CD14-positive monocyte (primary cell): ENCODE measurements around the gene SH3BP5L. TPM values are rescaled to one million over a fixed set of nuclear protein-coding genes. Genes with fewer than 3 reads are reported as not detected.
A peak's percentile ranks its signal among the peaks of the same experiment; 100 is the strongest.

ENCODE experiments used
- DNase-seq, 3 donors: peaks; one replicate each; pipeline ENCODE4 v3.0.0-alpha.2; 2011 to 2022
- H2AFZ ChIP-seq: 2 replicates; pipeline ENCODE4 v1.6.0; 2012; ENCODE audit warnings: mild to moderate bottlenecking, low read depth, low read length, inconsistent platforms; ENCODE audit not compliant: insufficient read depth, poor library complexity, severe bottlenecking
- H3K27ac ChIP-seq, 2 donors: 1 replicate in 1 of 2; 2 replicates in 1 of 2; pipeline ENCODE4 v1.5.1; 2012 to 2013; ENCODE audit warnings: low read length in 2 of 2, control low read depth in 1 of 2, inconsistent platforms in 1 of 2, low read depth in 1 of 2, mild to moderate bottlenecking in 1 of 2
- H3K27me3 ChIP-seq, 2 donors: one replicate each; pipeline versions ENCODE4 v1.6.0 to v1.6.1; 2011 to 2013; ENCODE audit warnings: low read length in 2 of 2; ENCODE audit not compliant: control insufficient read depth in 2 of 2, insufficient read depth in 2 of 2
- H3K36me3 ChIP-seq, 2 donors: replicated peaks in 1 of 2; 1 replicate in 1 of 2; 2 replicates in 1 of 2; pipeline versions ENCODE4 v1.5.1 to v1.6.1; 2012 to 2013; ENCODE audit warnings: low read length in 2 of 2, control low read depth in 1 of 2, inconsistent platforms in 1 of 2, mild to moderate bottlenecking in 1 of 2; ENCODE audit not compliant: insufficient read depth in 2 of 2, control insufficient read depth in 1 of 2
- H3K4me1 ChIP-seq, 2 donors: 1 replicate in 1 of 2; 2 replicates in 1 of 2; pipeline versions ENCODE4 v1.5.1 to v1.6.1; 2012 to 2013; ENCODE audit warnings: low read length in 2 of 2, control low read depth in 1 of 2, inconsistent platforms in 1 of 2, mild to moderate bottlenecking in 1 of 2, moderate library complexity in 1 of 2; ENCODE audit not compliant: insufficient read depth in 2 of 2, control insufficient read depth in 1 of 2
- H3K4me2 ChIP-seq: replicated peaks from 2 replicates; pipeline ENCODE3; 2012; ENCODE audit warnings: low read length, moderate library complexity, mild to moderate bottlenecking; ENCODE audit not compliant: poor library complexity, severe bottlenecking; ENCODE audit errors: extremely low read depth
- H3K4me3 ChIP-seq, 3 experiments: fragments of 200-600 bp in 1 of 3; sonication (generic) in 1 of 3; replicated peaks in 1 of 3; 1 replicate in 2 of 3; 2 replicates in 1 of 3; pipeline ENCODE4 v1.5.1; 2011 to 2013; ENCODE audit warnings: low read length in 3 of 3, mild to moderate bottlenecking in 3 of 3, control low read depth in 2 of 3, low read depth in 2 of 3, inconsistent platforms in 1 of 3, moderate library complexity in 1 of 3
- H3K79me2 ChIP-seq: 2 replicates; pipeline ENCODE4 v1.6.0; 2012; ENCODE audit warnings: mild to moderate bottlenecking, control low read depth, inconsistent platforms, low read length, moderate library complexity; ENCODE audit not compliant: insufficient read depth
- H3K9ac ChIP-seq: 2 replicates; pipeline ENCODE4 v1.6.0; 2017; ENCODE audit warnings: low read length, mild to moderate bottlenecking; ENCODE audit not compliant: insufficient read depth, poor library complexity, severe bottlenecking
- H3K9me3 ChIP-seq, 2 donors: replicated peaks in 1 of 2; 1 replicate in 1 of 2; 2 replicates in 1 of 2; pipeline versions ENCODE4 v1.5.1 to v1.6.1; 2012 to 2013; ENCODE audit warnings: low read length in 2 of 2, control low read depth in 1 of 2; ENCODE audit not compliant: control insufficient read depth in 1 of 2, insufficient read depth in 1 of 2
- H4K20me1 ChIP-seq: 2 replicates; pipeline ENCODE4 v1.6.0; 2012; ENCODE audit warnings: mild to moderate bottlenecking, low read length, control low read depth, moderate library complexity; ENCODE audit not compliant: insufficient read depth
- H3K27ac Mint-ChIP-seq, 7 donors: one replicate each; pipeline ENCODE4 v1.8.0; 2020; ENCODE audit warnings: mild to moderate bottlenecking in 7 of 7, mixed read lengths in 7 of 7, moderate library complexity in 6 of 7, inconsistent platforms in 2 of 7
- H3K27me3 Mint-ChIP-seq, 3 donors: one replicate each; pipeline ENCODE4 v1.8.0; 2021 to 2022; ENCODE audit warnings: low read depth in 3 of 3, mild to moderate bottlenecking in 3 of 3, mixed read lengths in 3 of 3, moderate library complexity in 3 of 3, inconsistent platforms in 1 of 3
- H3K36me3 Mint-ChIP-seq, 2 donors: one replicate each; pipeline ENCODE4 v1.8.0; 2020; ENCODE audit warnings: mixed read lengths in 2 of 2, inconsistent platforms in 1 of 2, mild to moderate bottlenecking in 1 of 2
- H3K4me1 Mint-ChIP-seq: one replicate; pipeline ENCODE4 v1.8.0; 2020; ENCODE audit warnings: mild to moderate bottlenecking, mixed read lengths
- H3K4me3 Mint-ChIP-seq, 2 donors: one replicate each; pipeline ENCODE4 v1.8.0; 2020; ENCODE audit warnings: mild to moderate bottlenecking in 2 of 2, mixed read lengths in 2 of 2, moderate library complexity in 1 of 2
- H3K9me3 Mint-ChIP-seq, 7 donors: one replicate each; pipeline ENCODE4 v1.8.0; 2020 to 2022; ENCODE audit warnings: mixed read lengths in 7 of 7, mild to moderate bottlenecking in 6 of 7, moderate library complexity in 6 of 7, inconsistent platforms in 2 of 7
- WGBS: methylation state at CpG from one replicate; pipeline ENCODE4 v1.1.5; 2013; ENCODE audit warnings: missing lambda C conversion rate; ENCODE audit not compliant: insufficient coverage; 5-methylcytosine and 5-hydroxymethylcytosine counted together
- intact Hi-C, 2 donors: fragments of 100-400 bp; cut with micrococcal nuclease; formaldehyde crosslinking; loops; one replicate each; pipeline versions ENCODE4 v1.15.0 to v1.15.1; 2023
- polyA plus RNA-seq, 3 donors: library from polyadenylated mRNA; depleted of rRNA in 1 of 3; unstranded in 2 of 3; stranded (reverse) in 1 of 3; fragments of 300-500 nt in 2 of 3; fragments of >200 nt in 1 of 3; fragmentation: Illumina TruSeq in 2 of 3; gene quantifications; 1 replicate in 2 of 3; 2 replicates in 1 of 3; pipeline ENCODE4 v1.2.3, GENCODE V29; 2012 to 2021
- TF ChIP-seq, protein P1 (sequence below): fragments of 200-600 bp; IDR thresholded peaks from one replicate; pipeline ENCODE4 v1.8.0; 2022; ENCODE audit warnings: antibody characterized with exemption, mild to moderate bottlenecking

SH3BP5L gene
- polyA plus RNA-seq, 3 donors, result 4.0 to 15.7 (median 4.3) TPM

GRCh38 chr1:248828845-248829244, 3.1 kb upstream of the SH3BP5L start:
- no CpG with 5 or more reads among the region's 3 CpGs for WGBS
- no peak overlapping the region for H3K9ac ChIP-seq
- H3K4me3 ChIP-seq, result no peak overlapping the region
- H3K27me3 Mint-ChIP-seq, result no peaks in the 10 kb centered on the region
- H3K36me3 ChIP-seq, result peaks cover 0 to 8% of the 10 kb centered on the region in 2 donors
- H3K36me3 Mint-ChIP-seq, result peaks cover 9 to 10% of the 10 kb centered on the region in 2 donors
- no peak overlapping the region for H2AFZ ChIP-seq
- intact Hi-C loops, result loop anchor here in 1 of 2 donors (1.0 kb wide), 1 partner anchor 7 kb away; no protein-coding TSS in a partner anchor
- peak overlapping the region; percentile 13 for H3K4me2 ChIP-seq
- peak overlapping the region; percentile 91 to 94 (median 93) for H3K27ac Mint-ChIP-seq
- peaks cover 0 to 1% (median 0%) of the 10 kb centered on the region in 7 donors for H3K9me3 Mint-ChIP-seq
- H4K20me1 ChIP-seq, result no peaks in the 10 kb centered on the region
- peaks cover 19% of the 10 kb centered on the region for H3K79me2 ChIP-seq
- H3K4me1 Mint-ChIP-seq, result peaks cover 42% of the 10 kb centered on the region
- peaks cover 42 to 54% of the 10 kb centered on the region in 2 donors for H3K4me1 ChIP-seq
- no peaks in the 10 kb centered on the region for H3K9me3 ChIP-seq
- TF ChIP-seq, protein P1, sequence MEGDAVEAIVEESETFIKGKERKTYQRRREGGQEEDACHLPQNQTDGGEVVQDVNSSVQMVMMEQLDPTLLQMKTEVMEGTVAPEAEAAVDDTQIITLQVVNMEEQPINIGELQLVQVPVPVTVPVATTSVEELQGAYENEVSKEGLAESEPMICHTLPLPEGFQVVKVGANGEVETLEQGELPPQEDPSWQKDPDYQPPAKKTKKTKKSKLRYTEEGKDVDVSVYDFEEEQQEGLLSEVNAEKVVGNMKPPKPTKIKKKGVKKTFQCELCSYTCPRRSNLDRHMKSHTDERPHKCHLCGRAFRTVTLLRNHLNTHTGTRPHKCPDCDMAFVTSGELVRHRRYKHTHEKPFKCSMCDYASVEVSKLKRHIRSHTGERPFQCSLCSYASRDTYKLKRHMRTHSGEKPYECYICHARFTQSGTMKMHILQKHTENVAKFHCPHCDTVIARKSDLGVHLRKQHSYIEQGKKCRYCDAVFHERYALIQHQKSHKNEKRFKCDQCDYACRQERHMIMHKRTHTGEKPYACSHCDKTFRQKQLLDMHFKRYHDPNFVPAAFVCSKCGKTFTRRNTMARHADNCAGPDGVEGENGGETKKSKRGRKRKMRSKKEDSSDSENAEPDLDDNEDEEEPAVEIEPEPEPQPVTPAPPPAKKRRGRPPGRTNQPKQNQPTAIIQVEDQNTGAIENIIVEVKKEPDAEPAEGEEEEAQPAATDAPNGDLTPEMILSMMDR, result no peak
- H3K27me3 ChIP-seq, result no peaks in the 10 kb centered on the region
- DNase-seq, result peak; percentile 76 to 93 (median 91)
- H3K27ac ChIP-seq, result peak overlapping the region; percentile 46 to 58
- H3K4me3 Mint-ChIP-seq, result no peak overlapping the region

- peak overlapping the region; percentile 90 to 99 for H3K27ac ChIP-seq
- peaks cover 52% of the 10 kb centered on the region for H3K79me2 ChIP-seq
- peak overlapping the region; percentile 66 to 82 (median 72) for H3K4me3 ChIP-seq
- peaks cover 6% of the 10 kb centered on the region for H4K20me1 ChIP-seq
- peak overlapping the region; percentile 90 to 100 for H3K4me3 Mint-ChIP-seq
- H3K27me3 Mint-ChIP-seq, result no peaks in the 10 kb centered on the region
- H3K9me3 ChIP-seq, result no peaks in the 10 kb centered on the region
- peak overlapping the region; percentile 96 to 100 (median 99) for H3K27ac Mint-ChIP-seq
- peak overlapping the region; percentile 87 for H2AFZ ChIP-seq
- H3K4me1 Mint-ChIP-seq, result peaks cover 76% of the 10 kb centered on the region
- under 1% methylated on average over 18 of the region's 18 CpGs for whole genome bisulfite sequencing
- peaks cover 30 to 35% of the 10 kb centered on the region in 2 donors for H3K36me3 Mint-ChIP-seq
- peak overlapping the region; percentile 92 for H3K9ac ChIP-seq
- peaks cover 71 to 84% of the 10 kb centered on the region in 2 donors for H3K4me1 ChIP-seq
- peaks cover 0 to 1% (median 0%) of the 10 kb centered on the region in 7 donors for H3K9me3 Mint-ChIP-seq
- peak overlapping the region; percentile 92 for H3K4me2 ChIP-seq
- H3K27me3 ChIP-seq, result no peaks in the 10 kb centered on the region
- peaks cover 5 to 25% of the 10 kb centered on the region in 2 donors for H3K36me3 ChIP-seq
- TF ChIP-seq, protein P1, result no peak
- intact Hi-C loops, result no loop called here
- DNase-seq, result no peak
Measured at GRCh38 chr1:248825573-248825908, 174 bp downstream of the SH3BP5L start.
